Measurements from ENCODE around the gene ALPG.
A peak's percentile ranks its signal among the peaks of the same experiment; 100 is the strongest.

GRCh38 chr2:232439758-232440135, 33.1 kb downstream of the ALPG start:
- TF ChIP-seq, protein P1, sequence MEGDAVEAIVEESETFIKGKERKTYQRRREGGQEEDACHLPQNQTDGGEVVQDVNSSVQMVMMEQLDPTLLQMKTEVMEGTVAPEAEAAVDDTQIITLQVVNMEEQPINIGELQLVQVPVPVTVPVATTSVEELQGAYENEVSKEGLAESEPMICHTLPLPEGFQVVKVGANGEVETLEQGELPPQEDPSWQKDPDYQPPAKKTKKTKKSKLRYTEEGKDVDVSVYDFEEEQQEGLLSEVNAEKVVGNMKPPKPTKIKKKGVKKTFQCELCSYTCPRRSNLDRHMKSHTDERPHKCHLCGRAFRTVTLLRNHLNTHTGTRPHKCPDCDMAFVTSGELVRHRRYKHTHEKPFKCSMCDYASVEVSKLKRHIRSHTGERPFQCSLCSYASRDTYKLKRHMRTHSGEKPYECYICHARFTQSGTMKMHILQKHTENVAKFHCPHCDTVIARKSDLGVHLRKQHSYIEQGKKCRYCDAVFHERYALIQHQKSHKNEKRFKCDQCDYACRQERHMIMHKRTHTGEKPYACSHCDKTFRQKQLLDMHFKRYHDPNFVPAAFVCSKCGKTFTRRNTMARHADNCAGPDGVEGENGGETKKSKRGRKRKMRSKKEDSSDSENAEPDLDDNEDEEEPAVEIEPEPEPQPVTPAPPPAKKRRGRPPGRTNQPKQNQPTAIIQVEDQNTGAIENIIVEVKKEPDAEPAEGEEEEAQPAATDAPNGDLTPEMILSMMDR (IDR thresholded peaks at IDR 0.05), result peak; percentile 30
- TF ChIP-seq EZH2 (IDR thresholded peaks at IDR 0.05), result no peak
